ENCODE results near the gene PLPP7. TPM values are rescaled to one million over a fixed set of nuclear protein-coding genes. Genes with fewer than 3 reads are reported as not detected.

The PLPP7 gene
- total RNA-seq, 2 experiments from 2014 or later, result 0.21 TPM; not detected in 1

GRCh38 chr9:131290767-131291370, 1.3 kb downstream of the PLPP7 start:
- CTCF ChIA-PET, result interaction anchor here (1.2 to 1.4 kb wide), 2 partner anchors 45 to 55 kb away, joined by 3 to 4 read pairs; no protein-coding TSS in a partner anchor
- no peak for DNase-seq
- peaks cover 4% of the 10 kb centered on the region for H3K27me3 Mint-ChIP-seq
- H3K27ac Mint-ChIP-seq, result no peak overlapping the region
- no peaks in the 10 kb centered on the region for H3K36me3 Mint-ChIP-seq (ENCODE audit: low read depth)
- POLR2A ChIA-PET, result no interaction called here
- no peaks in the 10 kb centered on the region for H3K4me1 Mint-ChIP-seq
- no peak overlapping the region for H3K4me3 Mint-ChIP-seq
- H3K9me3 Mint-ChIP-seq, result no peaks in the 10 kb centered on the region

GRCh38 chr9:131291795-131292315, 2.3 kb downstream of the PLPP7 start:
- Mint-ChIP-seq H3K4me3 (no peak overlapping the region), H3K4me1 (no peaks in the 10 kb centered on the region), H3K36me3 (ENCODE audit: low read depth) (no peaks in the 10 kb centered on the region), H3K27me3 (peaks cover 4% of the 10 kb centered on the region), H3K27ac (no peak overlapping the region), H3K9me3 (no peaks in the 10 kb centered on the region)
- CTCF ChIA-PET, result interaction anchor here (0.7 to 1.4 kb wide), 5 partner anchors 11 to 71 kb away, joined by 3 to 6 read pairs (median 3); partner anchors contain the start of gene FAM78A
- POLR2A ChIA-PET, result no interaction called here
- no peak for DNase-seq

- no peak for DNase-seq
- ChIA-PET POLR2A (no interaction called here), CTCF (interaction anchor here (1.1 to 1.4 kb wide), 5 partner anchors 10 to 61 kb away, joined by 3 to 6 read pairs (median 3); partner anchors contain the start of gene FAM78A)
- H3K9me3 Mint-ChIP-seq, result no peaks in the 10 kb centered on the region
- no peaks in the 10 kb centered on the region for H3K4me1 Mint-ChIP-seq
- no peak overlapping the region for H3K4me3 Mint-ChIP-seq
- peaks cover 4% of the 10 kb centered on the region for H3K27me3 Mint-ChIP-seq
- no peak overlapping the region for H3K27ac Mint-ChIP-seq
- no peaks in the 10 kb centered on the region for H3K36me3 Mint-ChIP-seq (ENCODE audit: low read depth)
Observed at GRCh38 chr9:131292937-131293336, 3.4 kb downstream of the PLPP7 start.

- Mint-ChIP-seq H3K4me3 (no peak overlapping the region), H3K36me3 (ENCODE audit: low read depth) (no peaks in the 10 kb centered on the region), H3K27ac (no peak overlapping the region), H3K4me1 (no peaks in the 10 kb centered on the region), H3K9me3 (no peaks in the 10 kb centered on the region), H3K27me3 (peaks cover 4% of the 10 kb centered on the region)
- DNase-seq, result no peak
- POLR2A ChIA-PET, result no interaction called here
- CTCF ChIA-PET, result interaction anchor here (1.0 to 1.3 kb wide), 2 partner anchors 16 to 21 kb away, joined by 3 to 4 read pairs; no protein-coding TSS in a partner anchor
Observed at GRCh38 chr9:131296460-131296859, 6.9 kb downstream of the PLPP7 start.

GRCh38 chr9:131296906-131297500, 7.5 kb downstream of the PLPP7 start:
- no peak for DNase-seq
- POLR2A ChIA-PET, result no interaction called here
- no peaks in the 10 kb centered on the region for H3K9me3 Mint-ChIP-seq
- no peak overlapping the region for H3K4me3 Mint-ChIP-seq
- H3K27ac Mint-ChIP-seq, result no peak overlapping the region
- H3K4me1 Mint-ChIP-seq, result no peaks in the 10 kb centered on the region
- peaks cover 4% of the 10 kb centered on the region for H3K27me3 Mint-ChIP-seq
- CTCF ChIA-PET, result interaction anchor here (1.0 kb wide), 1 partner anchor 17 kb away, joined by 4 read pairs; no protein-coding TSS in a partner anchor
- no peaks in the 10 kb centered on the region for H3K36me3 Mint-ChIP-seq (ENCODE audit: low read depth)

GRCh38 chr9:131297903-131298302, 8.4 kb downstream of the PLPP7 start:
- POLR2A ChIA-PET, result no interaction called here
- Mint-ChIP-seq H3K4me1 (no peaks in the 10 kb centered on the region), H3K27ac (no peak overlapping the region)

GRCh38 chr9:131298341-131298740, 8.8 kb downstream of the PLPP7 start:
- Mint-ChIP-seq H3K27ac (no peak overlapping the region), H3K9me3 (no peaks in the 10 kb centered on the region), H3K36me3 (ENCODE audit: low read depth) (no peaks in the 10 kb centered on the region), H3K27me3 (peaks cover 4% of the 10 kb centered on the region), H3K4me3 (no peak overlapping the region), H3K4me1 (no peaks in the 10 kb centered on the region)
- CTCF ChIA-PET, result no interaction called here
- POLR2A ChIA-PET, result no interaction called here
- DNase-seq, result no peak

More at GRCh38 chr9:131297903-131298302, 8.4 kb downstream of the PLPP7 start:
- Mint-ChIP-seq H3K4me3 (no peak overlapping the region), H3K27me3 (peaks cover 4% of the 10 kb centered on the region), H3K36me3 (ENCODE audit: low read depth) (no peaks in the 10 kb centered on the region), H3K9me3 (no peaks in the 10 kb centered on the region)
- no peak for DNase-seq
- CTCF ChIA-PET, result no interaction called here

- no peak for DNase-seq
- peaks cover 4% of the 10 kb centered on the region for H3K27me3 Mint-ChIP-seq
- no peaks in the 10 kb centered on the region for H3K4me1 Mint-ChIP-seq
- H3K9me3 Mint-ChIP-seq, result no peaks in the 10 kb centered on the region
- no peak overlapping the region for H3K27ac Mint-ChIP-seq
- CTCF ChIA-PET, result no interaction called here
- POLR2A ChIA-PET, result no interaction called here
- no peak overlapping the region for H3K4me3 Mint-ChIP-seq
- no peaks in the 10 kb centered on the region for H3K36me3 Mint-ChIP-seq (ENCODE audit: low read depth)
Observed at GRCh38 chr9:131298816-131299215, 9.3 kb downstream of the PLPP7 start.

GRCh38 chr9:131299346-131299960, 9.9 kb downstream of the PLPP7 start:
- no peak overlapping the region for H3K27ac Mint-ChIP-seq
- no peaks in the 10 kb centered on the region for H3K4me1 Mint-ChIP-seq
- H3K9me3 Mint-ChIP-seq, result no peaks in the 10 kb centered on the region
- H3K36me3 Mint-ChIP-seq (ENCODE audit: low read depth), result no peaks in the 10 kb centered on the region
- ChIA-PET CTCF (no interaction called here), POLR2A (no interaction called here)
- H3K4me3 Mint-ChIP-seq, result no peak overlapping the region
- DNase-seq, result no peak
- H3K27me3 Mint-ChIP-seq, result peaks cover 4% of the 10 kb centered on the region

GRCh38 chr9:131299961-131300347, 10.4 kb downstream of the PLPP7 start:
- CTCF ChIA-PET, result no interaction called here
- H3K4me1 Mint-ChIP-seq, result no peaks in the 10 kb centered on the region

GRCh38 chr9:131300444-131300843, 10.9 kb downstream of the PLPP7 start:
- Mint-ChIP-seq H3K9me3 (no peaks in the 10 kb centered on the region), H3K4me3 (no peak overlapping the region), H3K27ac (no peak overlapping the region), H3K4me1 (no peaks in the 10 kb centered on the region), H3K36me3 (ENCODE audit: low read depth) (no peaks in the 10 kb centered on the region), H3K27me3 (peaks cover 2% of the 10 kb centered on the region)
- POLR2A ChIA-PET, result no interaction called here
- CTCF ChIA-PET, result interaction anchor here (0.6 kb wide), 2 partner anchors 122 to 379 kb away, joined by 3 to 4 read pairs; no protein-coding TSS in a partner anchor
- no peak for DNase-seq

More at GRCh38 chr9:131299961-131300347, 10.4 kb downstream of the PLPP7 start:
- POLR2A ChIA-PET, result no interaction called here
- H3K27me3 Mint-ChIP-seq, result peaks cover 4% of the 10 kb centered on the region
- no peak for DNase-seq
- no peaks in the 10 kb centered on the region for H3K9me3 Mint-ChIP-seq
- H3K27ac Mint-ChIP-seq, result no peak overlapping the region
- H3K36me3 Mint-ChIP-seq (ENCODE audit: low read depth), result no peaks in the 10 kb centered on the region
- no peak overlapping the region for H3K4me3 Mint-ChIP-seq

- no peak overlapping the region for H3K4me3 Mint-ChIP-seq
- no peaks in the 10 kb centered on the region for H3K36me3 Mint-ChIP-seq (ENCODE audit: low read depth)
- no peaks in the 10 kb centered on the region for H3K9me3 Mint-ChIP-seq
- no peaks in the 10 kb centered on the region for H3K27me3 Mint-ChIP-seq
- no peak overlapping the region for H3K27ac Mint-ChIP-seq
- CTCF ChIA-PET, result interaction anchor here (1.0 kb wide), 2 partner anchors 10 to 34 kb away, joined by 3 to 4 read pairs; no protein-coding TSS in a partner anchor
- DNase-seq, result no peak
- H3K4me1 Mint-ChIP-seq, result no peaks in the 10 kb centered on the region
- POLR2A ChIA-PET, result no interaction called here
Observed at GRCh38 chr9:131302244-131303075, 12.9 kb downstream of the PLPP7 start.
